Activated naive CD4-positive, alpha-beta T cell treated with Interleukin-2 at 50 U/mL for 16 hours (primary cell): ENCODE measurements around the gene TBATA.

Experiments
- DNase-seq: peaks from one replicate; pipeline ENCODE4 v3.0.0-alpha.2; 2020

TBATA gene

DNA sequence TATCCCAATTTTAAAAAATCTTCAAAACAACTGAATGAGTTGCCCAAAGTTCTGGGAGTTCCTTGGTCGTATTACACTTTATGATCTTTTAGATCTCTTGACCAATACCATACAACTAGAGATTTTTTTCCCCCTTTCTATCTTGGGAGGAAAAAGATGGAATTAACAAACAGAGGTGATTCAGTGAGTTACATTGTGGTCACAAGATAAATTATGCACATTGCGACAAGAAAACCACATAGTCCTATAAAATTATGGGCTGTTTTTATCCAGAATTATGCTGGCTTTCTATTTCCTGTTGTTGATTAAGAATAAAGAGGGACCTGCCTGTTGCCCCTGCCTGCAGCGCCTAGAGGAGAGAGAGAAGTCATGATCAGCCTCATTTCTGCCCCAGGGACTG is 22.4 kb upstream of the TBATA start:
- DNase-seq, result no peak

DNA sequence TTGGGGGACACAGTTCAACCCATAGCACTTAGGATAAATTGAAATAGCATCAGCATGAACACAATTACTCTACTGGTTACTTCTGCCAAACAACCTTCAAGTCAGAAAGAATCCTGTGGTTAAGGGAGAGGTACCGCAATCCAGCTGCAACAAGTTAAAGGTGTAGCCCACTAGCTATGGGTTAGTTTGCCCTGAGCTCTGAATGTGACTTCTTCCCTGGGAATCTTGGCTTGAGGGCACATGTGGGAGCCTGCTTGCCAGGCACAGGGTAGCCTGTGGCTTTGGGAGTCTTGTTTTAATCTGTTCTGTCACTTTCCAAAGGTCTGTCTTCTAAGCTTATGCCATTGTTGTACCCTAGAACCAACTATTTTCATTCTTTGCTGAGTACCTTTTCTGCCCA is 21.7 kb upstream of the TBATA start:
- DNase-seq, result no peak

DNA sequence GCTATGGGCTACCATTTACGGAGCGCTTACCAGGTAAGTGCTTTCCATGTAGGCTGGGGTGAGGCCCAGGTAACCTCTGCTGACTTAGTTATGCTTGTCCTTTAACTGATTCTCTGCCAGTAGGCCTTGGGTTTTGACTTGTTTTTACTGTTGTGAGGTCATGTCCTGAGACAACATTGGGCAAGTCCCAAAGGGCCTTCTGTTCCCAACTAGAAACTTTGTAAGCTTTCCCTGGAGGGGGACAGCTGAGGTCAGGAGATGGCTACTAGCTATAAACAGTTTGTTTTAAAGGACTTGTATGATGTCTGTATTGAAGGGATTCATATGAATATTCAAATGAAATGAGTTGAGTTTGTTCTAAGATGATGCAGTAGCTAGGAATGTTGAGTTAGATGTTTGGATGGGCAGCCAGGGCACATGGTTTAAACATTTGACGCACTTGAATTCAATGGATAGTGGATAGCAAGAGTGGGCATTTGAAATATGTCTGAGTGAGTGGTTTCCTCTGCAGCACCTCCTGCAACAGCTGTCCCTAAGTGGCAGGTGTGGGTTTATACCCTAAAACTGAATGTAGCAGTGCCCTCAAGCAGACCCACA is 20.5 kb upstream of the TBATA start:
- DNase-seq, result no peak

GRCh38 chr10:70804421-70804808 is 19.2 kb upstream of the TBATA start:
- no peak for DNase-seq

GRCh38 chr10:70803775-70804420 is 18.7 kb upstream of the TBATA start:
- no peak for DNase-seq

DNA sequence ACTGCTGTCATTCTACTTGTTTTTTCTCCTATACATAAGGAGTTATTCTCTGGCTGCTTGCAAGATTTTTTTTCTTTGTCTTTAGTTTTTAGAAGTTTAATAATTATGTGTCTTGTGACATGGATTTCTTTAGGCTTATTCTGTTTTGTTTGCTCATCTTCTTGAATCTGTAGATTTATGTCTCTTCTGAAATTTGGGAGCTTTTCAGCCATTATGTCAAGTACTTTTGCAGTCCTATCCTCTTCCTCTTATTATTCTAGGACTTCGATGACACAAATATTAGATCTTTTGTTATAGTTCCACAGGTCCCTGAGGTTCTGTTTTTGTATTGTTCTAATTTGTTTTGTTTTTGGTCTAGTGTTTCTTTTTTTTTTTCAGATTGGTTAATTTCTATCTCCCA is 16.7 kb upstream of the TBATA start:
- no peak for DNase-seq

DNA sequence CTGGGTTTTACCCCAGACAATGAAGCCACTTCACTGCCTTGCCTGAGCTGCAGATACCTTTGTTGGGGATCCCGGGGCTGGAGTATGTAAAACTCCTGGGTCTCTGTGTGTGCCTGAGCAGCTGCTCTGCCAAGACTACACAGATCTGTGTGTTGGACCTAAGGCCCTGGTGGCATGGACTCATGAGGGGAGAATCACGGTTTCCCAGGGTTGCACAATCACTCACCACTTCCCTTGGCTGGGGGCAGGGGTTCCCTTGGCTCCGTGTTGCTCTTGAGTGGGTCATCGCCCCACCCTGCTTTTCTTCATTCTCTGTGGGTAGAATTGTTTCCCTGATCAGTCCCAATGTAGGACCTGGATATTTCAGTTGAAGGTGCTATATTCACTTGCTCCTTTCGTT is 13.9 kb upstream of the TBATA start:
- DNase-seq, result no peak

DNA sequence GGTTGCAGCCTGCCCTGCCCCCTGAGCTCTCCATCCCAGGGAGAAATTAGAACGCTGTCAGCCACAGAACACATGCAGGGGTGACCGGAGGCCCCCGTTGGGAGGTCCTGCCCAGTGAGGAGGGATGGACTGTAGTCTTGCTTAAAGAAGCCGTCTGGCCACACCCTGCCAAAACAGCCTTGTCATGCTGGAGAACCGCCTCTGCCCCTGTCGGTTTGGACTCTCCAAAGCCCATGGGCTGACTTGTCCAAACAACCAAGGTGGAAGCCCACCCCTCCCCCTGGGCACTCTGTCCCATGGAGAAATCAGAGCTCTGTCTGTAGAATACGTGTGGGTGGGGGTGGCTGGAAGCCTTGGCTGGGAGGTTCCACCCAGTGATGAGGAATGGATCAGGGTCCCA is 12.7 kb upstream of the TBATA start:
- DNase-seq, result no peak

DNA sequence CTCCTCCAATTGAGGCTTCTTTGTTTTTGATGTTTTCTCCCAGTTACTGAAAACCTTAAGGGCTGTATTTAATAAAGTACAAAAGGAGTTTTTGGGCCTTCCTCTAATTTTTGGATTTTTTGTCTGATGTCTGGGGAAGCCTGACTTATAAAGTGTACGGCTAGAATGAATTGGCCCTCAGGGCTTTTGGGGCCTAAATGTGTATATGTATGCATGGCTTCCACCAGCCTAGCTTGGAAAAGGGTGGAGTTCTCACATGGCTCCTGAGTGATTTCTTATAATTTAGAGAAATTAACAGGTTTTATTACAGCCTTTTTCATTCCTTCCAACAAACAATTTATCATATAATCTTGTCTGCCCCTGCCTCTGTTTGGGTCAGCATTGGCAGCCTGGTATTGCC is 10.4 kb upstream of the TBATA start:
- DNase-seq, result no peak

DNA sequence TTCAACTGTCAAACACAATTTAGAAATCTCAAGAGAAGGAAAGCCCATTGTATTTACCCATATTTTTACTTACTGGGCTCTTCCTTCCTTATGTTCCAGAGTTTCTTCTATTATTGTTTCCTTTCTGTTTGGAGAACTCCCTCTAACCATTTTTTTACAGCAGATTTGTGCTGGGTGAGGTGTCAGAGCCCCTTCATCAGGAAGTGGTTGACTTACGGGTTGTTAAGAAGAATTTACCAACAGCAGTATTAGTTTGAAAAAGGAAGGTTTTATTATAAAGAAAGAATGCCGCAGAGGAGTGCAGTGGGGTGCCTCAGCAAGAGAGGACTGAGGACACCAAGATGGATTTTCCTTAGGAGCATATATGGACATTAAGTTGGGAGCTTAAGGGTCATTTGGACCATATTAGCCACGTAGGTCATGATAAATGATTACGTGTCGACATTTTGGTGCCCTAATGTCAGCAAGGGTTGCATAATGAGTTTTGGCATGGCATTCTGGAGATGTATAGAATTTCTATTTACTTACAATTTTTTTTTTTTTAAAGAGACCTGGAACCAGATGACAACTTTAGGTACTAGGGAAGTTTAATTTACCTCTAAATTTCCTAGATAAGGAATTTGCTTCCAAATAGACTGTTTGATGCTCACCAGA is 6.3 kb upstream of the TBATA start:
- no peak for DNase-seq

DNA sequence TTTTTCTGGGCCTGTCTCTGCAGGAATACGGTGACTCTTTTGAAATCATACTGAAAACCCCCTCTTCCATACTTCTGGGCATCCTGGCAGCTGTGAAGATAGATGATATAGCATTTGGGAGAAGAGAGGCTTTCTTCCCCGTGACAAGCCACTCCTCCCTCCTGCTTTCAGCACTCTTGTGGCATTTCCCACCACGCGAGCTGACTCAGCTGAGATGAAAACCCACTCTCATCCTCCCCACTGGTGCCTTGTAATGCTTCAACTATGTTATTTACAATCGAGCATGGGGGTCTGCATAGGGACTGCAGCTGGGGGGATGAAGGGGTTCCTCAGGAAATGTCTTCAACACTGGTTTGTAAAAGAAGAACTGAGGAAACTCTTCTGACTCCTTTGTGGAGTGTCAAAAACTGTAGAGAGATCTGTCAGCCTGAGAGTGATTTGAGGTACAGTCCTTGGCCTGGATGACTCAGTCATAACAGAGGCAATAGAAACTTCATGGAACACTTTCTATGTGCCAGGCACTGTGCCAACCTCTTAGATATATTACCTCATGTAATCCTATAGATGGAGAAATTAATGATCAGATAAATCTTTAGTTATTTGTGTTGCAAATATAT is 1.7 kb upstream of the TBATA start:
- DNase-seq, result no peak

GRCh38 chr10:70784471-70784870 is 706 bp downstream of the TBATA start:
- DNase-seq, result no peak

DNA sequence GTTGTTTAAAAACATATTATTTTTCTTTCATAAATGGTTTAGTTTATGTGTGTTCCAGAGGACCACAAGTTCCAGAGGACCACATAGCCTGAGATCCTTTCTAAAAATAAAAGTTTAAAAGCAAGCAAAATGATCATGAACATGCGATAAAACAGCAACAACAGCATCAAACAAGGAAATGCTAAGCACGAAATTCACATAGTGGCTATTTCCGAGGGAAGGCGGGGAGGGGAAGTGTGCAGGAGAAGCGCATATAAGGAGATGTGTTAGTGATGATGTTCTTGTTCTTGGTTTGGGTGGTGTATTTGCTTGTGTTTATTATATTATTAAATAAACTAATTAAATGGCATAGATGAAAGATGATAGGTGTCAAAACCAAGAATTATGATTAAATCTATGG is 1.2 kb downstream of the TBATA start:
- DNase-seq, result no peak

DNA sequence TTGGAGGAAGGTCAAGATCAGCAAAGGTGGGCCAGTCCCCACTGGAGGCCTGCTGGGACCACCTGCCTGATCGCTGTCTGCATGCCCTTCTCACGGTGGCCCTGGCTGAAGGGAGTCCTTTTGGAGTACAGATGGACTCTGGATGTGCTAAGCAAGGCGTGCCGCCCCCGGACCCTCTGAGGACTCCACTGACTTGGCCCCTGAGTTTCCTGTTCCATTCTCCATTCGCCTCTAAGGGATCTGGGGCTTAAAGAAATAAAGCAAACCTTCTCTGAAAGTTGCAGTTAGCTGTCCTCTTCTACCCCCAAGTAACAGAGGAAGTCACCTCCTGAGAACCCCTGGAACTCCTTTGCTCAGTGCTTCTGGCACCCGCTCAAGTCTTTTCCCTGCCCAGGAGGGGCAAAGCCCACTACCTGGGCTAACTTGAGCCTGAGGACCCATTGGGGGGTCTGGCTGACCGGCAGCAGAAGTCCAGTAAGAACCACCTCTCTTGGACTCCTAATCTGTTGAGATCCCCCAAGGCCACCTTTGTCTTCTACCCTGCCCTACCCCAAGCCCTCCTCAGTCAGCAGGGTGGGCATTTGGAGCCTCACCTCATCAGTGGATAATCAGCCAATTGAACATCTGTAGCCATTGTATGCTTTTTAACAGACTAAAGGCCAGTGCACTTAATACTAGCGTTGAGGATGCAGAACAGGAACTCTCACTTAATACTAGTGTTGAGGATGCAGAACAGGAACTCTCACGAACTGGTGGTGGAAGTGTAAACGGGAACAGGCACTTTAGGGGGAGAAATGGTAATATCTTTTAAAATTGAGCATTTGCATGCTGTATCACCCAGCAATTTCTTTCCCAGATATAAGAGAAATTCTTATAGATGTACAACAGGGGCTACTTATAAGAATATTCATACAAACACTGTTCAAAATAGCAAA is 2.2 kb downstream of the TBATA start:
- DNase-seq, result no peak

DNA sequence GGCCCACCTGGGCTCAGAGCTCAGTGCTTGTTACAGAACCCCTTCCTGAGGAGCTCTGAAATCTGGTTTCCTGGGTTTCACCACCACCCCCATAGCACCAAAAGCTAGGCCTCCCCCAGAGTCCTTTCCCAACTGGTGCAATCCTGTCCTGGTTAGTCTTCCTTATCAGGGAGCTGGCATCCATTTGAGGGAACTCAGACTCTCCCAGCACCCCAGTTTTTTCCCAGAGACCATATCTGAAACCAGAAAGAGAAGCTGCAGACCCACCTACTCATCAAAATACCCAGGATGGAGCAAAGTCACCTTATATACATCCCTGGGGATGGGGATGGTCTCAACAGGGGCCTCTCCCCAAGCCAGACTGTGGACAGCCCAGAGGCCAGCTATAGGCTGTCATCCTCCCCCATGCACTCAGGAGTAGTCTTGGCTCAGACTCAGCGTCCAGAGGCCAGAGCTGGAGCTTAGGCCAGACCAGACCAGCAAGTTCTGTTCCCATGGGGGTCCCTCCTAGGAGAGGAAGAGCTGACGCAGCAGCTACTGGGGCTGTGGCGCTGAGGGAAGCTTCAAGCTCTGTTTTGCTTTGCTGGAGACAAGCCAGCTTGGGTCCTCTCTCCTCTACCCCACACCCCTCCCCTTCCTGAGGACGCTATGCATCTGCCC is 3.0 kb downstream of the TBATA start:
- DNase-seq, result no peak

DNA sequence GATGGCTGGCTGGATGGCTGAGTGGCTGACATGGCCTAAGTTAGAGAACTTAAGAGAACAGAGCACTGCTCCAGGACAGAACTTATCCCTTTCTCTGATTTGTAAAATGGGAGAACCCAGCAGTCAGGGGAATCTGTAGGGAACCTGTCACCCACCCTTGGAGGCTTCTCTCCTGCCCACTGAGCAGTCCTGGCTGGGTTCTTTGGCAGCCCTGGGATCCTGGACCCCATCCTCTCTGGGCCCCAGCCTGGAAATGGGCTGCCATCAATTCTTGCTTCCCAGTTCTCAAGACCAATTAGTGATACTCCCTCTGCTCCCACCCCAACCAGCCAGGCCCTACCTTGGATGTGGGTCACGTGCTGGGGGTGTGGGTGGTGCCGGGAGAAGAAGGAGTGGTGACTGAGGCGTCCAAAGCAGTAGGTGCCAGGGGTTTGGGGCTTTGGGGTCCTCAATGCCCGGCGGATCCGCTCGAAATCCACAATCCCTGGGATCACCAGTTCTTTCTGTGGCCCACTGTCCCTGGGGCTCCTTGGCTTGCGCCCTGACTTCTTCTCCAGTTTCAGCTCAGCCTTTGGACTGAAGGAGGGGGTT is 3.6 kb downstream of the TBATA start:
- DNase-seq, result no peak

DNA sequence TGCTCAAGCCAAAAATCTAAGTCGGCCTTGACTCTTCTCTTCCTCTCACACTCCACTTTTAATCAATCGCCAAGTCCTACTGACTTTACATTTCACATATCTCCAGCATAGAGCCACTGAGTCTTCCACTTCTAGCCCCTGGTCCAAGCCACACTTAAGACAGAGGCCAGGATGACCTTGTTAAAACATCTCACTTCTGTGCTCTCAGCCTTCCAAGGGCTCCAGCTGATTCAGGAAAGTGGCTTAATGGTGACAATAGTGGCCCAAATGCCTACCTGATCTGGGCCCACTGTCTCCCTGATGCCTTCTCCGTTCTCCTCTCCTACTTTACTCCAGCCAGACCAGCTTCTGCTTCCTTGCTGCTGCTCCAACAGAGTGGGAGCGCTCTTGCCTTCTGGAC is 4.4 kb downstream of the TBATA start:
- no peak for DNase-seq

DNA sequence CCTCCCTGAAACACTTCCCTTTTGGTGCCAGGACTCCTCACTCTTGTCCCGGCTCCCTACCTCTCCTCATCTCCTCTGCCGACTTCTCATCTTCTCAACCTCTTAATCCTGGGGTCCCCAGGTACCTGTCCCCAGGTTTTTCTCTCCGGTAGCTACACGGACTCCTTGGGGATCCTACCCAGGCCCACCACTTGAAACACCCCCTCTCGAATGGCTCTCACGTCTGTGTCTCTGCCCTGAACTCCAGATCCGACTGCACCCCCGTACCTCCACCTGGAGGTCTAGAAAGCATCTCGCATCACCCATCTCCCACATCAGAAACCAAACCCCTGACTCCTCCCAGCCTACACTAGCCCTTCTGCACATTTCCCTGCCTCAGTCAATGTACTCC is 4.8 kb downstream of the TBATA start:
- DNase-seq, result no peak

DNA sequence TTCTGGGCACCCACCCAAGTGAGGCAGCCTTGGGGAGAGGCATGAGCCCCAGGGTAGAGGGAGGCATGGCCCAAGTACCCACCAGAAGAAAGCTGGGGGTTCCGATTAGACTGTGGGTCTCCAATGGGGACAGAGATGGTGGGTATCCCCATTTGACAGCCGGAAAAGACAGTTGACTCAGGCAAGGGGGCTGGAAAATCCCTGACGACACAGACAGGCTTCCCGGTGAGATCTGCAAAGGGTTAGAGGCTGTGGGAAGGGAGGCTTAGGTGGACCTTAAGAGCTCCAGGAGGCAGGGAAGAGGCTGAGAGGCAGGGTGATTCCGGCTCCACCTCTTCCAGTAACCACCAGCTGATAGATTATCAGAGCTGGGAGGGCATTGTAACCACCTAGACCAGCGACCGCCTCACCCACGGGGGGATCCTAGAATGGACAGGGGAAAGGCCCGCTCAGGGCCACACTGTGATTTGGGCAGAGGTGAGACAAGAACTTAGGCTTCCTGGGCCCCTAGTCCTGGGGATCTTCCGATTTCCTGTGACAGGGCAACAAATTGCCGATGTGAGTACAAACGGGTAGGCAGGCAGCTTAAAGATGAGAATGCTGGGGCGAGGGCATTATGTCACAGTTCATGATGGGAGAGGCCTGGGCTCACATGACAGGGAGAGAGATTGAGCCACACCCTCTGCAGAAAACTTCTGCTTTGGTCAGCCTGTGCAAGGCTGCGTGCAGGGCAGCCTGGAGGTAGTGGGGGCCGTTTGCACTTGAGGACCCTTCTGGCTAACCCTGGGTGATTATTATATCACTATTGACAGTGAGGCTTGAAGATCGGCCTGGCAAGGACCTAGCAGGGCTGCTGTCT is 5.4 kb downstream of the TBATA start:
- no peak for DNase-seq

- DNase-seq, result no peak
Observed at GRCh38 chr10:70779088-70779487, 6.1 kb downstream of the TBATA start.

DNA sequence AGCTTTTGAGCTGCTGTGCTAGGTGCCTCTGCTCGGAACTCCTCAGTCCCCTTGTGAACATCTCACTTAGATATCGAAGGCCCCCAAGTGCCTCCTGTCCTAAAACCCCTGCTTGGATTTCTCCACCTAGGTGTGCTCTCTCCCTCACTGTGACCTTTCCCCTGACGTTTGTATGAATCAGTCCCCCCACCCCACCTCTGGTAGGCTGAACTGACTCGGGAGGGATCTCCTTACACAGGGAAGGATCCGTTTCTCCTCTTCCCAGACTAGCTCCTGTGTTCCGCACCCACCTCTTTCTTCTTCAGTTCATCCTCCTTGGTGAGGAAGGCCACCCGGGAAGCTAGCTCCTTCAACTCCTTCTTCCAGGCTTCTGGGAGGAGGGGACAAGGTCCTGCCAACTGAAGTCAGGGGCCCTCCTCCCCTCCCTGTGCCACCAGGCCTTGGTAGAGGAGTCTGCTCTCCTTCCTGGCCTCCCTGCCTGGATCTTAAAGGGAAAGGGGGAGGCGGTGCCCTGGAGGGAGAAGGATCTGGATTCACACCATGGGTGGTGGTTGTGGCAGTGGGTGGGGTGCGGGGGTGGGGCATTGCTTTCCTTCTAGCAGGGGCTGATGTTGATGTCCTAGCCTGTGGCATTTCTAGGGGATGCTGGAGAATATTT is 6.8 kb downstream of the TBATA start:
- DNase-seq, result no peak
